ENCODE results near the gene ARHGEF12. TPM values are rescaled to one million over a fixed set of nuclear protein-coding genes. Genes with fewer than 3 reads are reported as not detected.
A peak's percentile ranks its signal among the peaks of the same experiment; 100 is the strongest.

Gene ARHGEF12
- total and polyA plus RNA-seq, 4 donors: 19.0 to 243 (median 55.6) TPM

DNA sequence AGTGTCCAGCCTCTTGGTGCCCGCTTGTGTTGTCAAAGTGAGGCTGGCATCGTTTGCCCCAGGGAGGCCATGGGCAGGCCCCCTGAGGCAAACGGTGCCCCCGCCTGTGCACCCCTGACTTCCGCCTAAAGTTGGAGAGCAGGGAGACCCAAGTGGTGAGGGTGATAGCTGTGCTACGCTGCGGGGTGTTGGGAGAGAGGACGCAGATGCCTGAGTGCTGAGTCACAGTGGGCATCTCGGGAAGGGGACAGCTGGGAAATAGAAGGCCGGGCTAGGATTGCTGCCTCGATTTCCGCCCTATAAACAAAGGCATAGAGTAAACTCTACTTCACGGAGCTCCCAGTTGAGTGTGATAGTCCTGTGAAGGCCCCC lies 181.2 kb downstream of the ARHGEF12 start:
- no peak for TF ChIP-seq CTCF (IDR thresholded peaks at IDR 0.05; ENCODE audit: control extremely low read depth, extremely low read depth)
- H3K4me3 ChIP-seq: no peak overlapping the region
- WGBS, 2 donors: 40 to 56% methylated on average over 13 of the region's 13 CpGs
- H3K9ac ChIP-seq (ENCODE audit: insufficient read depth in 1 of 2, low read length in 2 of 2): no peak overlapping the region
- ATAC-seq (ENCODE audit: insufficient read depth, low FRiP score): no peak
- no peaks in the 10 kb centered on the region for H3K9me3 ChIP-seq (ENCODE audit: control insufficient read depth in 4 of 4, insufficient read depth in 3 of 4, low read length in 3 of 4)
- peak overlapping the region in 1 of 2 donors; percentile 50 for H3K27ac ChIP-seq (ENCODE audit: low read depth in 1 of 2, low read length in 1 of 2)
- DNase-seq: peak; percentile 92 to 97 (median 96)
- peaks cover 0 to 42% (median 0%) of the 10 kb centered on the region in 3 donors for H3K27me3 ChIP-seq (ENCODE audit: control insufficient read depth in 3 of 3, insufficient read depth in 3 of 3, low read length in 2 of 3)
- no peaks in the 10 kb centered on the region for H3K36me3 ChIP-seq (ENCODE audit: control insufficient read depth in 4 of 4, insufficient read depth in 4 of 4, low read length in 4 of 4)
- H3K4me1 ChIP-seq (ENCODE audit: control insufficient read depth in 5 of 5, insufficient read depth in 5 of 5, low read length in 5 of 5): peaks cover 0 to 51% (median 14%) of the 10 kb centered on the region in 5 donors

DNA sequence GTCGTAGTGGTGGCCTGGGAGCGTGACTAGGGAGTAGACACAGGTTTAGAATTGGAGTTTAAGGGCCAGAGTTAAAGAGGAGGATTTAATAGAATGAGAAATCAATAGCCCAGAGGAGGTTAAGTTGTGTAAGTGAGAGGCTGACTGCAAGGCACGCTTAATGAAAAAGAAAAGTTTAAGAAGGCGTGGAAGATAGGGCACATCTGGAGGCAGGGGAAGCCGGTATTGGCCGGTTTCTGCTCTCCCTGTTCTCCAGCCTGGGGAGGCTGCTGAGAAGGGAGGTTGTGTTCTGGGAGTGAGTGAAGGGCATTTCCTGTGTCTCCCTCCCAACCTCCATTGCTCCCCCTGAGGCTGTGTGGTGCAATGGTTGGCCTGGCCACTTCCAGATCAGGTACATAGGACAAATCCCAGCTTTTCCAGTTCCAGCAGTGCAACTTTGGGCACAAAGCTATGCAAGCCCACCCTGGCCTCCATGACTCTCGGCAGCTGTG lies 181.6 kb downstream of the ARHGEF12 start:
- Histone ChIP-seq H3K27ac (ENCODE audit: low read depth in 1 of 2, low read length in 1 of 2) (peak overlapping the region in 1 of 2 donors; percentile 50), H3K36me3 (ENCODE audit: control insufficient read depth in 4 of 4, insufficient read depth in 4 of 4, low read length in 4 of 4) (no peaks in the 10 kb centered on the region), H3K27me3 (ENCODE audit: control insufficient read depth in 3 of 3, insufficient read depth in 3 of 3, low read length in 2 of 3) (peaks cover 0 to 42% (median 0%) of the 10 kb centered on the region in 3 donors), H3K4me3 (no peak overlapping the region), H3K9me3 (ENCODE audit: control insufficient read depth in 4 of 4, insufficient read depth in 3 of 4, low read length in 3 of 4) (no peaks in the 10 kb centered on the region), H3K9ac (ENCODE audit: insufficient read depth in 1 of 2, low read length in 2 of 2) (no peak overlapping the region), H3K4me1 (ENCODE audit: control insufficient read depth in 5 of 5, insufficient read depth in 5 of 5, low read length in 5 of 5) (peaks cover 0 to 49% (median 14%) of the 10 kb centered on the region in 5 donors)
- ATAC-seq (ENCODE audit: insufficient read depth, low FRiP score) (no peak), DNase-seq (peak; percentile 92 to 99 (median 99))
- 66 to 73% methylated on average over 6 to 7 of the region's 7 CpGs for WGBS, 2 donors
- no peak for TF ChIP-seq CTCF (IDR thresholded peaks at IDR 0.05; ENCODE audit: control extremely low read depth, extremely low read depth)

DNA sequence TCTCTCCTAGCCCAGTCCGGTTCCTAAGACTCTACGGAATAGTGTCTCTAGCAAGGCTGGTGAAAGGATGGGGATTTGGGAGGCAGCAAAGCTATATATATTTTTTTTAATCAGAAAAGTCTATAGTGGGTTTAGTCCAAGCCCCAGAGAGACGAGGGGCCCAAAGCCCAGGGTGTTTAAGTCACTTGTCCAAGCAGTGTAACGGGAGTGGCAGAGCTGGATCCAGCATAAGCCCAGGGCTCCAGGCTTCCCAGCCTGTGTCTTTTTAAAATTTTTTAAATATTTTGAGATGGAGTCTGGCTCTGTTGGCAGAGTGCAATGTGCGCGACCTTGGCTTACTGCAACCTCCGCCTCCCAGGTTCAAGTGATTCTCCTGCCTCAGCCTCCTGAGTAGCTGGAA lies 182.1 kb downstream of the ARHGEF12 start:
- H3K27me3 ChIP-seq (ENCODE audit: control insufficient read depth in 3 of 3, insufficient read depth in 3 of 3, low read length in 2 of 3): peaks cover 0 to 38% (median 0%) of the 10 kb centered on the region in 3 donors
- ATAC-seq (ENCODE audit: insufficient read depth, low FRiP score) (no peak), DNase-seq (no peak)
- no peaks in the 10 kb centered on the region for H3K36me3 ChIP-seq (ENCODE audit: control insufficient read depth in 4 of 4, insufficient read depth in 4 of 4, low read length in 4 of 4)
- no peak for TF ChIP-seq CTCF (IDR thresholded peaks at IDR 0.05; ENCODE audit: control extremely low read depth, extremely low read depth)
- peaks cover 0 to 48% (median 17%) of the 10 kb centered on the region in 5 donors for H3K4me1 ChIP-seq (ENCODE audit: control insufficient read depth in 5 of 5, insufficient read depth in 5 of 5, low read length in 5 of 5)
- WGBS, 2 donors: 85 to 92% methylated on average over 7 of the region's 7 CpGs
- no peaks in the 10 kb centered on the region for H3K9me3 ChIP-seq (ENCODE audit: control insufficient read depth in 4 of 4, insufficient read depth in 3 of 4, low read length in 3 of 4)
- no peak overlapping the region for H3K4me3 ChIP-seq
- peak overlapping the region in 1 of 2 donors; percentile 8 for H3K27ac ChIP-seq (ENCODE audit: low read depth in 1 of 2, low read length in 1 of 2)
- H3K9ac ChIP-seq (ENCODE audit: insufficient read depth in 1 of 2, low read length in 2 of 2): no peak overlapping the region

DNA sequence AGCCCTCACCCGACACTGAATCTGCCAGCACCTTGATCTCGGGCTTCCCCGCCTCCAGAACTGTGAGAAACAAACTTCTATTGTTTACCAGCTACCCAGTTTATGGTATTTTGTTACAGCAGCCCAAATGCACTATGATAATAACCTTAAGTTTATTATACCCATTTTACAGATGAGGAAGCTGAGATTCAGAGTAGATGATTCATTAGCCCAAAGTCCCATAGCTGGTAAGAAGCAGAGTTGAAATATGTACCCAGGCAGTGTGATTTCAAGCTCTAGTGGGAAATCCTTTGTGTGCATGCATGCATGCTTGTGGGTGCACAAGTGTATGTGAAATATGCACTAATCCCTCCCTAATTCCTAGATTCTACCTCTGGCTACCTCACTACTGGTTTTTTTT lies 183.3 kb downstream of the ARHGEF12 start:
- ATAC-seq (ENCODE audit: insufficient read depth, low FRiP score) (no peak), DNase-seq (no peak)
- no peak overlapping the region for H3K27ac ChIP-seq (ENCODE audit: low read depth in 1 of 2, low read length in 1 of 2)
- no peak overlapping the region for H3K4me3 ChIP-seq
- H3K9me3 ChIP-seq (ENCODE audit: control insufficient read depth in 4 of 4, insufficient read depth in 3 of 4, low read length in 3 of 4): no peaks in the 10 kb centered on the region
- peaks cover 0 to 41% (median 21%) of the 10 kb centered on the region in 5 donors for H3K4me1 ChIP-seq (ENCODE audit: control insufficient read depth in 5 of 5, insufficient read depth in 5 of 5, low read length in 5 of 5)
- H3K36me3 ChIP-seq (ENCODE audit: control insufficient read depth in 4 of 4, insufficient read depth in 4 of 4, low read length in 4 of 4): no peaks in the 10 kb centered on the region
- peaks cover 0 to 33% (median 0%) of the 10 kb centered on the region in 3 donors for H3K27me3 ChIP-seq (ENCODE audit: control insufficient read depth in 3 of 3, insufficient read depth in 3 of 3, low read length in 2 of 3)
- 94 to 96% methylated on average over 3 of the region's 3 CpGs for WGBS, 2 donors
- H3K9ac ChIP-seq (ENCODE audit: insufficient read depth in 1 of 2, low read length in 2 of 2): no peak overlapping the region
- TF ChIP-seq CTCF (IDR thresholded peaks at IDR 0.05; ENCODE audit: control extremely low read depth, extremely low read depth): no peak

All from lung (tissue), 12 donors.